Stimulated activated CD4-positive, alpha-beta T cell treated with anti-CD3 and anti-CD28 coated beads, TNF-alpha, amount 100 ng/mL, for 48 hours (primary cell): ENCODE data around the gene SNAPC4.
"Not testable (repeated sequence)": the region's sequence is repeated elsewhere in the genome, so short reads cannot be mapped to it uniquely, and the experiment has no call there.

Experiments
- DNase-seq, 3 donors: peaks; one replicate each; pipeline ENCODE4 v3.0.0-alpha.2; 2020; ENCODE audit warnings: low read depth in 3 of 3

Gene SNAPC4

DNA sequence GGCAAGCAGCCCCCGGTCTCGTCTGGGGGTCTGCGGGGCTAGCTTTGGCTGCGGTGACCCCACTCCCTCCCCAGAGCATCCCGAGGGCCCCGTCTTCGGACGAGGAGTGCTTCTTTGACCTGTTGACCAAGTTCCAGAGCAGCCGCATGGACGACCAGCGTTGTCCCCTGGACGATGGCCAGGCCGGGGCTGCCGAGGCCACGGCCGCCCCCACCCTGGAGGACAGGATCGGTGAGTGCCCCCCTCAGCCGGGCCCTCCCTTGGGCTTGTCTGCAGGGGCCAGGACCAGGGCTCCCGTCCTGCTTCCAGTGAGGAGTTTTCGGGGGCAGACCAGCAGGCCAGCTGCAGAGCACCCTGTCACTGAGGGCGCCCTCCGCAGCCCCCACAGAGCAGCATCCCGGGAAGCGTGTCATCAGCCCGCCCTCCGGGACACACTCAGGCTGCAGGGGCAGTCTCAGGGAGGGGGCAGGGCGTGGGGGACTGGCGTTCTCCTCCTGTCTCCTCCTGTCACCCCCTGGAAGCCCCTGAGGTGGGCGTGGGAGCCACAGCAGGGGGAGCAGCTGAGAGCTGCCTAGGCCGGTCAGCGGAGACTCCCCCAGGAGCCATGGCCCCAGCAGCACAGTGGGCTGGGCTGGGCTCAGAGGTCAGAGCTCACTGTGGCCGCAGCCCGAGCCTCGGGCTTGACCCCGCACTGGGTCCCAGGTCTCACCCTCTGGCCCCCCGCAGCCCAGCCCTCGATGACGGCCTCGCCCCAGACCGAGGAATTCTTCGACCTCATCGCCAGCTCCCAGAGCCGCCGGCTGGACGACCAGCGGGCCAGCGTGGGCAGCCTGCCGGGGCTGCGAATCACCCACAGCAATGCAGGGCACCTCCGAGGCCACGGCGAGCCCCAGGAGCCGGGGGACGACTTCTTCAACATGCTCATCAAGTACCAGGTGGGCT lies 44.1 kb downstream of the SNAPC4 start:
- DNase-seq, result no peak

GRCh38 chr9:136354592-136355085 lies 45.3 kb downstream of the SNAPC4 start:
- no peak for DNase-seq

DNA sequence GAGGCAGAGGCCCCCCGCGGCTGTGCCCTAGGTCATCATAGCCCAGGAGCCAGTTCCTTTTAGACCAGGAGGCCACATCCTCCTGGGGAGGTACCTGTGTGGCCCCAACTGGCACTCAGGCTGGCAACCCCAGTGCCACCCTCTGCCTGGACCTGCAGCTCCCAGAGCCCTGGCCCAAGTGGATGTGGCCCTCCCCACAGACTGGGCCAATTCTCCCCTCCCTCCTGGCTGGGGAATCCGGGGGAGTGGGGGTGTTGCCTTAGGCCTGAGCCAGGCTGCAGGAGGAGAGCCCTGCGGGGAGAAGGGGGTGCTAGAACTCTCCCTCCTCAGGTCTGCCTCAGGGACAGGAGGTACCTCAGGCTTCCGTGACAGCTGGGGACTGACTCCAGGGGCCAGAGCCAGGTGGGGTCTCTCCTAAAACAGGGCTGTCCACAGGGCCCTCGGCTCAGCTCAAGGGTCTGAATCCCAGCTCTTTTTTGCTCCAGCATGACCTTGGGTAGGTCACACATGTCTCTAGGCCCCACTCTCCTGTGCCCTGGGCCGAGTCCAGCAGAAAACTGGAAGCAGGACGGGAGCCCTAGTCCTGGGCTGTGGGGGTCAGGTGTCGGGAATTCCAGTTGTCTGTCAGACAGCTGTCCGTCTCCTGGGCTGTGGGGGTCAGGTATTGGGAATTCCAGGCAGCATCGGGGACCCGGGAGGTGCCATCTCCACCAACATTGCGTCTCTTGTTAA lies 46.0 kb downstream of the SNAPC4 start:
- no peak for DNase-seq

GRCh38 chr9:136353088-136353487 lies 46.9 kb downstream of the SNAPC4 start:
- no peak for DNase-seq

DNA sequence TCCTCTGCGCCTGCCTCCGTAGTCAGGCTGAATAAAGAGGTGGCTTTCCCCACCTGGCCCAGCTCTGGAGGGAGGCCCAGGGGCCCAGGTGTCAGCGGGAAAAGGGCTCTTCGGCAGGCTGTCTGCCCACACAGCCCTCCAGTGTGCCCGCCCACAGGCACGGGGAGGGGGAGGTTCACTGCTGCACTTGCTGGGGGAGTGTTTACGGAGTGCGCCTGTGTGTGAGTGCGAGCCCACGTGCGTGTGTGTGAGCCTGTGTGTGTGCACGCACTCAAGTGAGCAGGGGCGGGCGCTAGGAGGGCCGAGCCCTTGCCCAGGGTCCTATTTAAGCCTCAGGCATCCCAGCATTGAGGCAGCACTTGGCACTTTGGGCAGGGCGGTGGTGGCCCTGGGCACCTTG lies 47.3 kb downstream of the SNAPC4 start:
- no peak for DNase-seq

- DNase-seq, result not testable (repeated sequence)
These were observed 48.1 kb downstream of the SNAPC4 start for GRCh38 chr9:136351868-136352267.

DNA sequence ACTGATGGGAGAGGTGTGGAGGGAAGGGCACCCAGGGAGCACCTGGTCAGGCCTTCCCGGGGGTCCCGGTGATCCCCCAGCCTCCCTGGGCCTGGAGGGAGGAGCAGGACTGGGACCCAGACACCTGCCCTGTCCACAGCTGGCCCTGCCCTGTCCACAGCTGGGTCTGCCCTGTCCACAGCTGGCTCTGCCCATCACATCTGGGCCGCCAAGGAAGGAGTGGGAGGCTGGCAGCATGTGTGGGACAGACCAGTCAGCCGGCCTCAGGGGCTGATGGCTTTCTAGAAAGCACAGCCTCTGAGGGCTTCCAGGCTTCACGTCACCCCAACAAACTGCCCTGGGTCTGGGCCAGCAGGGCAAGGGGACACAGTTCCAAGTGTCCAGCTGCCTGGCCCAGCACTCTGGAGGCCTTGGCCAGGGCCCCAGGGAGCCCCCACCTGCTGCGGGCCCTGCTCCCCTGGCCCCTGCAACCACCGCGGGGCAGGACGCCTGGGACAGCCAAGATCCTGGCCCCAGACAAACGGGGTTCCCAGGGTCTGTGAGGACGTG lies 48.6 kb downstream of the SNAPC4 start:
- no peak for DNase-seq
